HT1080 (cell line): Measurements from ENCODE around the gene UBE2D2. TPM values are rescaled to one million over a fixed set of nuclear protein-coding genes. Genes with fewer than 3 reads are reported as not detected.
"Not testable (repeated sequence)": the region's sequence is repeated elsewhere in the genome, so short reads cannot be mapped to it uniquely, and the experiment has no call there.

ENCODE experiments used
- DNase-seq: peaks from one replicate; pipeline ENCODE4 v3.0.0-alpha.2; 2015; ENCODE audit warnings: low read depth
- polyA plus RNA-seq, 2 experiments: library from polyadenylated mRNA; depleted of rRNA; stranded (reverse); fragments of >200 nt; gene quantifications; 2 replicates each; pipeline ENCODE4 v1.2.3, GENCODE V29; 2015
- total RNA-seq: library from RNA; depleted of rRNA; stranded (reverse); fragments of >200 nt; shearing (Covaris generic); gene quantifications from 2 replicates; pipeline ENCODE4 v1.2.3, GENCODE V29; 2014; rRNA removed

UBE2D2 gene
- total RNA-seq, result 83.2 and 84.4 TPM in 2 replicates
- 70.7 and 78.7 TPM in 2 replicates for polyA plus RNA-seq (2015; cell fraction: cytosol; rRNA removed)
- 32.4 and 34.8 TPM in 2 replicates for polyA plus RNA-seq (2015; cell fraction: nucleus; rRNA removed)

- DNase-seq, result peak; percentile 93
Observed at GRCh38 chr5:139560752-139561654, at the start of gene UBE2D2. Gene UBE2D2, plus strand, starts transcription at chr5:139561339. Its CDS starts 453 bp downstream, at chr5:139561792.

GRCh38 chr5:139512786-139513390 is 48.3 kb upstream of the UBE2D2 start:
- DNase-seq, result no peak

DNA sequence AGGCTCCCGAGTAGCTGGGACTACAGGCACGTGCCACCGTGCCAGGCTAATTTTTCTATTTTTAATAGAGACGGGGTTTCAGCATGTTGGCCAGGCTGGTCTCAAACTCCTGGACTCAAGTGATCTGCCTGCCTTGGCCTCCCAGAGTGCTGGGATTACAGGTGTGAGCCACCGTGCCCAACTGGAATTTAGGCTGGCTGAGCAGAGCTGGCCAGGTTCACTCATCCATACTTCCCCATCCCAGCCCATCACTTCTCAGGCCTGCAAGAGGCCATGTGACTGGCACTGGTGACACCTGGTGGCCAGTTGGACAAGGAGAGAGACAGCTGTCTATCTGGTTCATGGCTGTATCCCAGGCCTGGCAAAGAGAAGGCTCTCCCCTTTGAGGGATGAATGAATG is 47.7 kb upstream of the UBE2D2 start:
- DNase-seq, result peak; percentile 80

GRCh38 chr5:139513852-139514485 is 47.2 kb upstream of the UBE2D2 start:
- DNase-seq, result no peak

GRCh38 chr5:139514486-139514856 is 46.7 kb upstream of the UBE2D2 start:
- DNase-seq, result peak; percentile 38

DNA sequence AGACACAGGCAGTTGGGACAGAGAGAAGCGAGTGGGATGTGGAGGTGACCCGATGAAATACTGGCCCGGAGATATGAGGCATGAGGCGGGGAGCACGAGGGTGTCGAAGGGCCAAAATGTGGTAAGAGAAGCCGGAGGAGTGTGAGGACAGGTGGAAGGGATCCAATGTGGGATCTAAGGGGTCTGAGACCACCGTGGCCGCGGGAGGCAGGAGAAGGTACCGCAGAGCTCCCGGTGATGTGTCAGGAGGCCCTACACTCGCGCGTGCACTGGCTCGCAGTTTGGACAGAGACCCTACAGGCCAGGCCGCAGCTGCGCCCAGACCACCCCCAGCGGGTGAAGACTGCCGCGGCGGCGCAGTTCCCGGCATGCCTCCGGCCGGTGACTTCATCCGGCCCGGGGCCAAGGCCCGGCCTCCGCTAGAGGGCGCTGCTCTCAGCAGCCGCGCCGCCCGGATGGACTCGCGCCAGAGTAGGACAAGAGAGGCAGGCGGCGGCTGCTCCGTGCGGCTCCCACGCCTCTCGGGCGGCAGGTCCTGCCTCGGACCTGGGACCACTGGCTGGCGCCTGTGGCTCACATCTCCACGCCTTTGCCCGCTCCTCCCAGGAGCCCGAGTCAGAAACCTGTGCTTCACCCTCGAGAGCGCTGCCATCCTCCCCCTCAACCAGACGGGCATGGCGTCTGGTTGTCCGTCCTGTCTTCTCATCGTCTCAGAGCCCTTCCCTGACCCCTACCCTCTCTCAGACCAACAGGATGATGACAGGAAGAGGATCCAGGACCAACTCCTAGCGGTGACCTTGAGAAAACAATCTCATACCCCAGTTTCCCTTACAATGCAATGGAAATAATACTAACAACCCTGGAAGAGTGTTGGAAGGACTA is 43.2 kb upstream of the UBE2D2 start:
- DNase-seq, result peak; percentile 84

- no peak for DNase-seq
Observed at GRCh38 chr5:139523635-139524445, 37.3 kb upstream of the UBE2D2 start.

- DNase-seq, result no peak
Observed at GRCh38 chr5:139524446-139524845, 36.7 kb upstream of the UBE2D2 start.

GRCh38 chr5:139524940-139525585 is 36.1 kb upstream of the UBE2D2 start:
- DNase-seq, result no peak

GRCh38 chr5:139525586-139526308 is 35.4 kb upstream of the UBE2D2 start:
- not testable (repeated sequence) for DNase-seq

GRCh38 chr5:139526309-139527089 is 34.6 kb upstream of the UBE2D2 start:
- DNase-seq, result not testable (repeated sequence)

- DNase-seq, result not testable (repeated sequence)
Observed at GRCh38 chr5:139527090-139527470, 34.1 kb upstream of the UBE2D2 start.

DNA sequence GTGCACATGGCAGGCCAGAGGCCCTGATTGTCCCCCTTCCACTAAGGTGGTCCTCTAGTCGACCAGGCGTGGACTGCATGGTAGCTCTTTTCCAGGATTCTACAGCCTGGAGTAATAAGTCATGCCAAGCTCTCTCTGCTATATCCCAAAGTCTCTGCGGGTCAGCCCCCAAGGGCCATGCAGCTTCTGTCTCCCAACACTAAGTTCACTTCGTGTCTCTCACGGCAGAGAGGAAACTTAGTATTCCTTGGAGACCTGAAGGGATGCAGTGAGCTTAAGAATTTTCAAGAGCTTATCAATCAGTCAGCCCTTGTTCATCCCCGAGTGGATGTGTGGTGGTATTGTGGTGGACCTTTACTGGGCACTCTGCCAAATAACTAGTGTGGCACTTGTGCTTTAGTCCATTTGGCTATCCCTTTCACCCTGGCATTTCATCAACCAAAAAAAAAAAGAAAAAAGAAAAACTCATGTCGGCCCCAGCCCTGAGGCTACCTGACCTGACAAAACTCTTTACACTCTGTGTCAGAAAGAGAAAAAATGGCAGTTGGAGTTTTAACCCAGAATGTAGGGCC is 33.2 kb upstream of the UBE2D2 start:
- not testable (repeated sequence) for DNase-seq

- DNase-seq, result not testable (repeated sequence)
Observed at GRCh38 chr5:139528695-139529094, 32.4 kb upstream of the UBE2D2 start.

- not testable (repeated sequence) for DNase-seq
Observed at GRCh38 chr5:139530079-139530478, 31.1 kb upstream of the UBE2D2 start.

- no peak for DNase-seq
Observed at GRCh38 chr5:139531772-139532169, 29.4 kb upstream of the UBE2D2 start.

DNA sequence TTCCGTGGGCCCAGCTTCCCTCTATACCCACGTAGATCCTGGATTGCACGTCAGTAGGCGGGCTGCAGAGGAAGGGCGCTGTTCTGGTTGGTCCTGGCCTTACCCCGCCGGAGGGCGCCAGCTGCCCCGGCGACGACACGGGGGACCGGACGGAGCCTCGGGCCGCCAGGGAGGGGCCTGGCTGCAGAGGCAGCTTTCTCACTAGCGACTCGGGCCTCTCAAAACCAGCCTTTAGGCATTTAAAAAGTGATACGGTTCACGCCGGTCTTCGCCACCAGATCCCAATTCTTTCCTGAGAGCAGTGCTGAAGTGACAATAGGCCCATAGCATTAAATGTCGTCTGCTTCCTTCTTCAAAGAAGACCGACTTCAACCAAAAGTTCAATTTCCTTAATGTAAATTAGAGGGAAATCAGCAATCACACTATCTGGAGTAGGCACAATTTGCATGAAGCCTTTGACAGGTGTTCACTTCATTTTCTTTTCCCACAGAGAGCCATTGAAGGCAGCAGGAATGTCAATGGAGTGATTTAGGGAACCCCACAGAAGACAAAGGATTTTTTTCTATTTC is 17.6 kb upstream of the UBE2D2 start:
- DNase-seq, result no peak
